Activated T-cell treated with anti-CD3 and anti-CD28 coated beads for 1 hour (primary cell): Measurements from ENCODE around the gene NUDT7.

Source experiments
- DNase-seq: peaks from one replicate; pipeline ENCODE4 v3.0.0-alpha.2; 2020; ENCODE audit warnings: low read depth

Gene NUDT7

DNA sequence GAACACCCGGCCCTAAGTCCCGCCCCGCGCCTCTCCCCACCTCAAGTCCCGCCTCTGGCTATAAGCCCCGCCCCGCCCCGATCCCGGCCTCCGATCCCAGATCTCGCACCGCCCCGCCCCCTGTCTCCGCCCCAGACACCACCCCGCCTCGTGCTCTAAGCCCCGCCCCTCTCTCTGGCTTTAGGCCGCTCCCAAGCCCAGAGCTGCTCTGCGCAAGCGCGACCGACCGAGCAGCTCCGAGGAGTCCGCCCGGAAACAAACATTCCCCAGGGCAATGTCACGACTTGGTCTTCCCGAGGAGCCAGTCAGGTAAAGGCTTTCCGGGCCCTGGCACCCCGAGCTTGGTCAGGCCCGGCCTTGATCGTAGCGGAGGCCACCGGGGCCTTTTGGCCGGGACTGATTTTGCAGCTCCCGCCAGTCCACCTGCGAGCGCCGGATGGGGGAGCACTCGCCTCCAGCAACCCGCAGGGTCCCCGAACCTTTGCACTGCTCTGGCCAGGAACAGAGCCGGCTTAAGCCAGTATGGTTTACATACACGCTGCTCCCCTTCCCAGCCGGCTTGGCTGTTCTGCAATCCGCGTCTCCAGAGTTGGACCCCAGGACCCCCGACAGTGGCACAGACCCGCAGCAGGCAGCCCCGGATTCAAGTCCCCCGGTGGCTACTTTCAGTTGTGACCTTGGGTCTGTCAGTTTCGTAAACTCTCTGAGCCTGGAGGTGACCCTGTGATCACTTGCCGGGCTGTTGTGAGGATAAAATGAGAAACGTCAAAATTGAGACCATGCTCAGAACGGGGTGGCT, at the start of gene NUDT7:
Gene NUDT7, plus strand, starts transcription at position 206 of the 799 bp plus-strand sequence. Its CDS starts 69 bp downstream, at position 275.
- DNase-seq: peak; percentile 94

DNA sequence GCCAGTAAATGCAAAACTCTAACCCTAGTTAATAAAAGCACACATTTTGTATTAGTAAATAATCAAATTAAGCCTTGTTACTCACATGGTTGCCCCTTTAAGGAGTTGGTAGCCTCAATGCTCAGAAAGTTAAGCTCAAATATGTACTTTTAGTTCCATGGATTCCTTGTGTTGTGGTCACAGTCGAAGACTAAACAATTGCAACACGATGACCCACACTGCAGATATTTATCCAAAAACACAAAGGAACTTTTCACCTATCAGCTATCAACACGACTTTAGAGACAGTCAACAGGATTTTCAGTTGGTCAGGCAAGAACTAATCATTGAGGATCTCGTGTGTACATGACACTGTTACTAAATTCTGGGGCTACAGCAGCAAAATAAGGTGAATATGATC, 47.4 kb upstream of the NUDT7 start:
- no peak for DNase-seq

GRCh38 chr16:77675464-77676324, 46.6 kb upstream of the NUDT7 start:
- DNase-seq: peak; percentile 41

- no peak for DNase-seq
Observed at GRCh38 chr16:77677129-77677528, 45.2 kb upstream of the NUDT7 start.

DNA sequence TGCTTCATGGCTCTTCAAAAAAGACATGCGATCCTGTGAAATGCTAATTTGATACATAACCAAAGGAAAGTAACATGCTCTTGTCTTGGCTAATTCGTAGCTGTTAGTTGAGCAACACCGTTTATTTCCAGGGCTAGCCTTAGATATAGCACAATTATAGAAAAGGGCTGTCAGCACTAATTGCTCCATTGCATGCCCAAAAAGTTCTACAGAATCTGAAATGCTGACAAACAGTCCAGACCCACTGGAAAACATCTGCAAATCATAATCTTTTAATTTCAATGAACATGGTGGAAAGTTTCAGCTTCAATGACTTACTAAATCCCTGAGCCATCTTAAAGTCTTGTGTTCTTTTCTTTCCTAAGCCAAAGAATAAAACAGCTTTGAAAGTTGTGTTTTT, 42.9 kb upstream of the NUDT7 start:
- no peak for DNase-seq

GRCh38 chr16:77679901-77680300, 42.4 kb upstream of the NUDT7 start:
- DNase-seq: no peak

DNA sequence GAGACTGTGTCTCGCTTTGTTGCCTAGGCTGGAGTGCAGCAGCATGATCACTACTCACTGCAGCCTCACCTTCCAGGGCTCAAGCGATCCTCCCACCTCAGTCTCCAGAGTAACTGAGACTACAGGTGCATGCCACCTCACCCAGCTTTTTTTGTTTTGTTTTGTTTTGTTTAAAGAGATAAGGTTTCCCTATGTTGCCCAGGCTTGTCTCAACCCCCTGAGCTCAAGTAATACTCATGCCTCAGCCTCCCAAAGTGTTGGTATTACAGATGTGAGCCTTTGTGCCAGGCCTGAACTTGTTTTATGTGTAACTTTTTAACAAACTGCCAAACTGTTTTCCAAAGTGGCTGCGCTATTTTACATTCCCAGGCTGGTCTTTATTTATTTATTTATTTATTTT, 41.8 kb upstream of the NUDT7 start:
- no peak for DNase-seq

DNA sequence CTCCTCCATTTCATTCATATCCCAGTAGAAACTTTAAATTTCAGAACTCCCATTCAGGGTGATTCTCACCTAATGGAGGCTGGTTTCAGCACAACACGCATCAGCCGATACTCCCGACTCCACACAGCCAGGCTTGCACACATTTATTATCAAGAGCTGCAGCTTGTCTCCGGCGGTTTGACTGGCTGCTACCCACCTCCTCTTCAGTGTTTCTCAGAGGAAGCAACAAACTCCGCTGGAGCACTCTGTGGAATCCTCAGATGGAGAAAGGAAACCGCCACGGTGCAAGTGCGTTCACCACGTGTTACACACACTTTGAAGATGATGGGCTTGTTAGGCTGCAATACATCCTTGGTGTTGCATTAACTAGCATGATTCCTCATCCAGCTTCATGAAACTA, 39.7 kb upstream of the NUDT7 start:
- no peak for DNase-seq

- DNase-seq: no peak
Observed at GRCh38 chr16:77683397-77684180, 38.7 kb upstream of the NUDT7 start.

DNA sequence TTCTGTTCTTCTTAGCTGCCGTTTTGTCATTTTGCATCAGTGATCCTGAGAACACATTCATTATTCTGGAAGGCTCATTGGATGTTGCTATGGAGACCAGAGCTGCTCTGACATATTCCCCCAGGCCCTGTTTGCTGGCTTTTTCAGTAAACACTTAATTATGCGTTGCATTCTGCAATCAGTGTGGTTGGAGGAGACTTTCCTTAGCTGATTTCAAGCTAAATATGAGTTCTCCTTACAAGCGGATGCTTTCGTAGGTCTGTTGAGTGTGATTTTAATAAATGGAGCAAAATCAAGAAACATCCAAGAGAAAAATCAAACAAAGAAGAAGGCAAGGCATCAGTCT, 38.2 kb upstream of the NUDT7 start:
- no peak for DNase-seq

DNA sequence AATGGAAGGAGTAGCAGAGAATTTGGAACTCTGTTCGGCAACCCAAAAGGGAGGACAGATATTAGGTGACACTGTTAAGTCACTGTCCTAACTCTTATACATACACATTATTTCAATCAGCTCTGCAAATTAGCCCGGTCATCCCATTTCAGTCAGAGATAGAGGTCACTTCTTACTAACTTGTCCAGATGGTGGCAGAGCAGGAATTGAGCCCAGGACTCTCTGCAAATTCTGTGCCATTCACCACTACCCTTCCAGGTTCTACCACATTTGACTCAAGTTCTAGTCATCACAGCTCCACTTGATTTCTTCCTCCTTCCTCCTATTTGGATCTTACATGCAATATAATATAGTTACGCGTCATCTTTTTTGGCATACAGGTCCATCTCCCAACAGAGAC, 35.9 kb upstream of the NUDT7 start:
- DNase-seq: no peak

GRCh38 chr16:77689971-77690370, 32.3 kb upstream of the NUDT7 start:
- no peak for DNase-seq

- DNase-seq: no peak
Observed at GRCh38 chr16:77690416-77690815, 31.9 kb upstream of the NUDT7 start.

DNA sequence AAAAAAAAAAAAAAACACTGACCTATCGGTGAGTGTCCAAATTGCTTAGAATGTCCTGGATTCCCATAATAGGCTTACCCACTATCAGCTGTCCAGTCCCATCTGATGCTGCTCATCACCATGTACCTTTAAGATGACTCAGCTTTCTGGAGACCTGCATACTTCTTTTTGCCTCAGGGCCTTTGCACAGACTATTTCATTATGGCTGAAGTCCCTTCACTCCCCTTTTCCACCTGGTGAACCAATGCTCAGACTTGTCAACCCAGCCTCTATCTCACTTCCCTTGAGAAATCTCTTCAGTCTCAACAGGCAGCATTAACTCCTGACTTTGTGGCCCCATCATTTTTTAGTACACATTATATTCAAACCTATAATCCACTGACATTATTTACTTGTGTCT, 29.7 kb upstream of the NUDT7 start:
- DNase-seq: no peak

DNA sequence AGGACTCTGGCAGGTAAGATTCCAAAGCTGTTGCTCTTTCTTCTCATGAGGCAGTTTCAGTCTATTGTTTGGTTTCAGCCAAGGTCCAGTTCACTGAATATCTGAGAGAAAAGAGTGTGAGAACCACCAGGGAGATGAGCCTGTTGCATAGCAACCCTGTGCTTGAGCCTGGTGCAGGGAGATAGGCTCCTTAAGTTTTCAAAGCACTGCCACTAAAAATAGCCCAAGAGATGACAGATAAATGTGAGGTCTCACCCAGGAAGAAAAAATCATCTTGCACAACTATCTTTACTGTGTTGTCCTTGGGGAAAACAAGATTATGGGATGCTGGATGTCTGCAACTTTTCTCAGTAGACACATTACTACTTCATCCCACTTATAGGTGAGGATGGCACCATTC, 26.2 kb upstream of the NUDT7 start:
- DNase-seq: no peak

DNA sequence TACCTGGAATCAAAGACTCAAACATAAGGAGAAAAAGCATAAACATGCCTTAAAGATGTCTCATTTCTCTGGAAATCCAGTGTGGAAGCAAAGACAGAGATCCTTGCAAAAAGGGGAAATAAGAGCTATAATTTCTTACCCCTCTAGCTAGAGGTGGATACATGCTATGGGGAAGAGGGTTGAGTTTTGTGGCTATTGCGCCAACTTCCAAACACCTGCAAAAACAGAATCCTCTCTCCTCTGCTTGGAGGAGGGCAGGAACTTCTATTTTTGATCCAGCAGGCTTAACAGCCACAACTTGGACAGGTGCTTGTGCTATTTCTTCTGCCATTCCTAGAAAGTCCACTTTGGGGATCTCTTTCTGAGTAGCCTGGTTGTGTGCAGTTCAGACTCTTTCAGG, 21.5 kb upstream of the NUDT7 start:
- DNase-seq: no peak

DNA sequence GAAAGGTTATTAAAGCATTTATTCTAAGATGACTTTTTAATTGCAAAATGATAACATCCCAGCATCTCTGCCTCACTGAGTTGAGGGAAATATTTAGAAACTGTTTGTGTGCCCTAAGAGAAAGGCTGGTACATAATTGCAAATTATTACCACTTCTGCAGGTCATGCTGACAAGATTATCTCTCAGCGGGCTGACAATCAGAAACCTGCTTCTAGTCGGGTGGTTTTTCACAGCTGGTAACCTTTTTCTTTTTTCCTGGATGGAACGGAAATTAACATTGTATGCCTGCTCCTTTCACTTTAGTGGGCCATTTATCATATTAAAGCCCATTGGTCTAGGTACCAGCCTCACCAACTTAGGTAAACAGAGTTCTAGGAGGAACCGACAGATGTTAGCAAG, 17.0 kb upstream of the NUDT7 start:
- no peak for DNase-seq

DNA sequence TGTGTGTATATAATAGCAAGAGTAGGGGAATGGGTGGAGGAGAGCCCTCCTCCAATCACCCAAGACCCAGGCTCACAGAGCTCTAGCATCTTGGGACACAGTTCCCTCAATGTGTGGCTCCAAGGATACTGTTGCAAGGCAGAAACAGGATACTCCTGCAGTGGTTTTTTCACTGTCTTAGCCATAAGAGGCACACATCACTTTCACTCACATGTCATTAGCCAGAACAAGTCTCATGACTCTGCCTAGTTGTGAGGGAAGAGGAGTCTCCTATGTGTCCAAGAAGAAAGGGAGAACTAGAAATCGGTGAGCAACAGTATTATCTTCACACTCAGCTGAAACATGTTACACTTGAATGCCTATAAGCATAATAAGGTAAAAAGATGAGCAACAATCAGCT, 11.1 kb upstream of the NUDT7 start:
- no peak for DNase-seq

DNA sequence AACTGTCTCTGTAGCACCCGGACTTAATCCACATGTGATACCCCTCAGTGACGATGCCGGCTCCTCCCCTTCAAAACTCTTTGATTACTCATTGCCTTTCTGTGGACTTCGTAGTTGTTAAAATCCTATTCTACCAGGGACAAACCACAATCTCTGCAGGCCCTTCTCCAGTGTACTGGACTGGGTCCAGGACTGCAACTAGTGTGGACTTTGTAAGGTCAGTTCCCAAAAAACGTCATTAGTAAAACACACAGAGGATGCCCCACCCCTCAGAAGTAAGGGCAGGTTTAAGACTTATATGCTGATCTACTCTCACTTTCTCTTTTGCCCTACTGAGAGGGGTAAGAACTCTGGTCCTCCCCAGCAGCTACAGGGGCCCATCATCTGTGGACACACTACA, 10.5 kb upstream of the NUDT7 start:
- no peak for DNase-seq

GRCh38 chr16:77715145-77715544, 7.2 kb upstream of the NUDT7 start:
- DNase-seq: no peak

DNA sequence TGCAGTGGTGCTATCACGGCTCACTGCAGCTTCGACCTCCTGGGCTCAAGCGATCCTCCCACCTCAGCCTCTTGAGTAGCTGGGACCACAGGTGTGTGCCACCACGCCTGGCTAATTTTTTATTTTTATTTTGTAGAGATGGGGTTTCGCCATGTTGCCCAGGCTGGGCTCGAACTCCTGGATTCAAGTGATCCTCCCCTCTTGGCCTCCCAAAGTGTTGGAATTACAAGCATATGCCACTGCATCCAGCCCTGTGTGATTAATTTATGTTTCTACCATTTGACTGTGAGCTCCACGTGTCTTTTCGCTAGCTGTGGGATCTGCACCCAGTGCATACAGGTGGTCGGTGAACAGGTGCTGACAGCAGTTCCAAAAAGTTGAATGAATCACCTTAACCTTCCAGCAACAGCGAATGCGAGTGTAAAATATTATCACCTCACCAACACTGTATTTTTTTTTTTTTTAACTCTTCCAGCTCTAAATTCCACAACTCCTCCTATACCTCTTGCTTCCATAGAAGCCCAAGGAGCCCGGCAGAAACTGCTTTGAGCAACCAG, 484 bp upstream of the NUDT7 start:
- no peak for DNase-seq

DNA sequence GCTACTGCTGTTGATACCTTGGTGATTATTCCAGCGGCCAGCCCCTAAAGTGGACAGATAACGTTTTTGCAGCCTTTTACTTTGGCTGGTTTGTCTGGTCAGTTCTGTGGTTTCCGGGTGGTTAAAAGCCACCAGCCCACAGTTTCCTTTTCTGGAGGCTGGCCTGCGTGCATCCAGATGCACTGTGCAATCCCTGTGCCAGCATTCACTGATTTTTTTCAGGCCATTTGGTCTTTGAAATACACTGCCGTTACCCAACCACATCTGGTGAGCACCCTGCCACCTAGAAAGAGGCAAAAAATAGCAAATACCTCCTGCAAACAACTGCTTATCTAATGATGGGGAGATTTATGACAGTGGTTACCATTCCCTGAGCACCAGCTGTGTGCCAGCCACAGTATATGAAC, 797 bp downstream of the NUDT7 start:
- no peak for DNase-seq
